ENCODE data around the gene FAM9C.
A peak's percentile ranks its signal among the peaks of the same experiment; 100 is the strongest.
"Not testable (repeated sequence)": the region's sequence is repeated elsewhere in the genome, so short reads cannot be mapped to it uniquely, and the experiment has no call there.

FAM9C gene

DNA sequence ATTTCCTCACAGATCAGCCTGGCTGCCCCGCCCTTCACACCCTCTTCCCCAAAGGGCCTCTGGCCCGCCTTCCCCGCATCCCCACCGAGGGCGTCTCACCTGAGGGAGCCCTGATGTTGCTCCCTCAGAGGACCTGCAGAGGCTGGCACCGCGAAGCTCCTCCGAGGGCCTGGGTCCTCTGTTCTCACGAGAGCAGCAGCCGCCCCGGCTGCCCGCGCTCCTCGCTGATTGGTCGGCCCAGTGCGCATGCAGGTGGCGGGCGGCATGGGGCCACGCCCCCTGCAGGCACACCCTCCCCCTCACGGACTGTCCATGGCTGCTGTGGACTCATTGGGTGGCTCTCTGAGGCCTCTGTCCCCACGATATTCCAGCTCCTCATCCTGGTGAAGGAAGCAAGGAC lies at the start of gene FAM9C:
TSS of gene FAM9C (minus strand) at position 180 of the 400 bp plus-strand sequence. CDS start 831 bp downstream, outside the sequence.
- no peak for DNase-seq

DNA sequence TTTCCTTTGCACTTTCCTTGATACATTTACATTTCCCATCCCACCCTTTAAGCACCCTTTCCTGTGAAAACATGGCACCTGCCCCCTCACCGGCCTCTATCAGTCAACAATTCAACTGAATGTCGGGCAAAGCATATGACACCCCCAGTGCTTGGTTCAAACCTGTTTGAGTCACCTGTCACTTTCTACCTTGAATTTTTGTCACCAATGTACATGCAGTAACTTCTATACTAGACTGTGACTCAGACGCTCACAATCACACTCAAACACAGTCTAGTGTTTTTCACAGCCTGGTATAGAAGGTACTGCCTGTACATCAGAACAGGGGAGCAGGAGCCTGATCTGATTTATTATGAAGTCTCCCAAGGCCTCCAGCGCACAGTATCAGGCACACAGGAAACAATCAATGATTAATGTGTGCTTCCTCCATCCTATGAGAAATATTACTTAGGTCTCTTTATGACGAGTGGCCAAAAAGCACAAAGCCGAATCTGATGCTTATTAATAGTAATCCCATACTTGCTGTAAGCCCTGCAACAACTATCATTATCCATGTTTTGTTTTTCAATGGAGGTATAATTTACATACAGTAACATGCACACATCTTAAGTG lies 49.2 kb upstream of the FAM9C start:
- DNase-seq, result no peak

DNA sequence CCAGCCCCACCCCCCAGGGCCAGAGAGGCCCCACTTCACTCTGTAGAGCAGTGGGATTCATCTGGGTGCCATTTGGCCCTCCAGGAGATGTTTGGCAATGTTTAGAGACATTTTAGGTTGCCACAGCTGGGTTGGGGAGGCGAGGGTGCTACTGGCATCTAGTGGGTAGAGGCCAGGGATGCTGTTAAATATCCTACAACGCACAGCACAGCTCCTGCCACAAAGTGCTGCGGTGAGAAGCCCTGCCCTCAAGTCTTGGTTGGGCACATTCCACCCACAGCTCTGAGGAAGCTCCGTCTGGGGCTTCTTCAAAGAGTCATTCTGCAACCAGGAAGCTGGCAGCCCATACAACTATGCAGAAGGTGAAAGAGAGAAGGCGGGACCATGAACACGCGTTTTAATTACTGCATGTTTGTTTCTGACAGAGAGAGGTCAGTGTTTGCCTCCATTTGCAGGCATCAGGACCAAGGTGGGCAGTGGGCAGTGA lies 48.1 kb upstream of the FAM9C start:
- DNase-seq, result peak; percentile 71 to 77

DNA sequence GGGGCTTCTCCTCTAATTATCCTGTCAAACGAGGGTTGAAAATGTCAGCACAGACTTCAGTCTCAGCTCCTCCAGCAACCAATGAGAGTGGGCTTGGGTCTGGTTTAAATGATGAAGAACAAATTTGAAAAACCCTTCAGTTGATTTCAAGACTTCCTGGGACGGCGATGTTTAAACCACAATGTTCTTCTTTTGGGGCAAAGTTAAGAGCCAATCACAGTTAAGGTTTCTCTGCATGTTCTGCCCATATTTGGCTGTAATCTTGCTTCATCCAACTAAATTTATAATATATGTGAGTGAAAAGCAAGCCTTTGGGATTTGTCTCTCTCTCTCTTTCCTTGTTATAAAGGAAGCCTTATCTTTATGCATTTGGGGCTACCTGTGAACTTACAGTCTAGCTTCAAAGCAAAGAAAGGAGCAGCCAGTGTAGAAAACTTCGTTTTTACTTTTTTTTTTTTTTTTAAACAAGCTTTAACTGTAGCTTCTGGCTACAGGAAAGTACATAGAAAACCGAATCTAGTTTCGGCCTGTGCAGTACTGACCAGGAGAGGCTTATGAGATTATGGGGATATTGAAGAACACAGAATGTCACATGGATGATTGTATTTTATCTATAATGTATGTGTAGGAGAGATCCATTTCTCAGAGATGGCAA lies 46.8 kb upstream of the FAM9C start:
- DNase-seq, result no peak

DNA sequence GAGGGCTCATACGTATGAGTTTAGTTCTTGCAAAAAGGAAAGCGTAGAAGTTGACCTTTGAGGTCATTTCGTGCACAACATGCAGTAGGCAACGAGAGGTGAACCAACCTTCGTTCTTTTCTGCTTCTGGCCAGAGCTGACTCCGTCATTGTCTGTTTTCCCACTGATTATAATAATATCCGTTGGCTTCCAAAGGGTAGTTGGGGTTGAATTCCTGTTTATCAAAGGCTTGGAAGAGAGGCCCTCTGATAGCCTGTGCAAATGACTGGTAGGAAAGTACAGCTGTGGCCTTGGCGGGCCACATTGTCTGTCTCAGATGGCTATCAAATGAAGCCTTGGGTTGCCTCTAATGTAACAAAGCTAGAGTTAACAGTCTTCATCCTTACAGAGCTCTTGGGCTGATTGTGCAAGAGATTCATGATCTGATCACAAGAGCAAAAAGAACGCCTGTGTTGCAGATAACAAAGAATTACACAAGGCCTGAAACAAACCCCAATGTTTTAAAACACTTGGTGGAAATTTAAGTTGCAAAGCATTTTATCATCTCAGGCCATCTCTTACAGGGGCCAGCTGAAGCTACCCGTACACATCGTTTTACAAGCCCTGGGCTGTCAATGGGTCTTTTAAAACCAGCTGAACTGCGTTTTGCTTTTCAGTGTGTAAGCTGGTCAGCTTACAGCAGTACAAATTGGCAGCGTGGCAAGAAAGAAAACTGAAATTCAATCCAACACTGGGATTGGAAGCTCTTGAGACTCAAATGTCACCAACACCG lies 46.1 kb upstream of the FAM9C start:
- no peak for DNase-seq

DNA sequence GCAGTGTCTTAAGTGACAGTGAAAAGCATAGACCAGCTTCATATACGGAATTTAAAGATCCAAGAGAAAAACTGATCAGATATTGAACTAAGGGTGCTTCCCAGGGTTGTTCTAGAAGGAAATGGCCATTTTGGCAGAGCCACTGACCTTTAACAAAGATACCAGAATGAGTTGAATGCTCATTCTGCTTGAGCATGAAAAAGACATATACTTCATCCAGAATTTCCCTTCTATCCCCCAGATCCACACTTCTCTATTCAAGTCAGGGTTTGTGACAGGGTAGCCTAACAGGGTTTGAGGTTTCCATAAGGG lies 45.6 kb upstream of the FAM9C start:
- no peak for DNase-seq

DNA sequence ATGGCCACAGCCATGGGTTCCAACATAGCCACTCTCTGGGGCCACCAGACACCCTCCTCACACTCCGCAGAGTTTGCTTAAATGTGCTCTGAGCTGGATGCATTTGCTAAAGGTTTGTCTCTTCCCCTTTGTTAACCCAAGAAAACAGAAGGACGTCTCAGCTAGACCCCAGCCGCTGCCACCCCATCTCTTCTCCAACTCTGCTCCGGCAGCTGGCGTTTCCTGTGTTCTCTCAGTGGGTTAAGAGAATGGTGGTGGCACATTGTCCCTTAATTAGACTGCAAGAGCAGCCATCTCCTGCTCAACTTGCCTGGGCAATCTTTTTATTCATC lies 43.7 kb upstream of the FAM9C start:
- DNase-seq, result peak; percentile 49 to 58

DNA sequence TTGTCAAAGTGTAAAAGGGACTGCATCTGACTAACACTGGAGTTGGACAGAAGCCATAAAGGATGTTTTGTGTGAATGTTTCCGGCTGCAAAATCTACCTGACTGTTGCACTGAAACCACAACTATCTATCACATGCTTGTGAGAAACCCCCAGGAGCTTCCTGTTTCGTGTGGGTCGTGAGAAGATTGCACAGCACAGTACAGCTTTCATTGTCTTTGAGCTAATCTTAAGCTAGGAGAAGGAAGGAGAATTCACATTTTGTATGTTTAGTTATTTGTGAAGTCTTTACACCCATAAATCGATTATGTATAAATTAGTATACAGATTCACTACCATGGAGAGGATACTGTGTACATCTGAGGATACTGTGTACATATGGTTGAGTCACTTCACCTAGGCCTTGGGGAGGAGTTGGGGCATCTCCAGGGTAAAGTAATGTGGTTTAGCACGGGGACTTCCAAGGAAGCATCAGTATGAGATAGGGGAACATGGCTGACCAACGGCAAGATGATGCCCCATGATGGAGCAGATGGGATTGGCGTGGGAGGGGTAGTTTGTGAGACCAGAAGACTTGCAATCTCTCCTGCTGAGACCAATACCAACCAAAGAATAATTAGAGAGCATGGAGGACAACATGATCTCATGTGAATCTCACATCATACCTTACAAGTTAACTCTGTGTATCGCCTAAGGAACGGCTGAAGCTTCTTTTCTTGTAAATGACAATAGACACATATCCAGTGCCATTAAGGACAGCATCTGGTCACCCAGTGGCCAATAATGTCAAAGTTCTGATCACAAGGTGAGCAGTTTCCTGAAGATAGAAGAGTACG lies 43.1 kb upstream of the FAM9C start:
- DNase-seq, result peak; percentile 66 to 70

DNA sequence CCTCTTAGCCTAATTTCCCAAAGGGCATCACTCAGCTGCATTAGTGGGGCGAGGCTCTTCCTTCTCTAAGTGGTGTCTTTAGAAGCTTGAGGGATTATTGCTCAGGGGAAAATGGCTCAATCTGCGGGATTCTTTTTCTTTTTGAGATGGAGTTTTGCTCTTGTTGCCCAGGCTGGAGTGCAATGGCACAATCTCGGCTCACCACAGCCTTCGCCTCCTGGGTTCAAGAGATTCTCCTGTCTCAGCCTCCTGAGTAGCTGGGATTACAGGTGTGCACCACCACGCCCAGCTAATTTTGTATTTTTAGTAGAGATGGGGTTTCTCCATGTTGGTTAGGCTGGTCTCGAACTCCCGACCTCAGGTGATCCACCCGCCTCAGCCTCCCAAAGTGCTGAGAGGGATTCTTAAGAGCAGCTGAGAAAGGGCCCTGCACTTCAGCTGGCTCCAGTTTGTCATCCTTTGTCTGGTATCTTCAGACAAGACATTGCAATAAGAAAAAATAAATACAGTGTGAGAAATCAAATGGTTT lies 42.4 kb upstream of the FAM9C start:
- not testable (repeated sequence) for DNase-seq

DNA sequence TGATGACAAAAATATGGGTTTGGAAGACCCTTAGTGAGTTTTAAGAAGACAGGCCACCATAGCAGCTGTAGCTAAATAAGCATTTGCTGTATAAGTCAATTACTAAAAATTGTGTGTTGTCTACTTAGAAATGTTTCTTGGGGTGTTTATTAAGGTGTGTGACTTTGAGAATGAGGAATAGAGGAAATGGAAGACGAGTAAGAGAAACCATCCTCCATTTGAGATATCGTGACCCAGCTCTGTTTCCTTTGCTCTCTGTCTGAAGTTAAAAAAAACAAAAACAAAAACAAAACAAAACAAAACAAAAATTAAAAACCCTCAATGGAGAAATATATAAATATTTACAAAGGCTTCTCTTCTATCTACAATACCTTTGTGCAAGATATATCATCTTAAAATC lies 41.7 kb upstream of the FAM9C start:
- DNase-seq, result no peak

DNA sequence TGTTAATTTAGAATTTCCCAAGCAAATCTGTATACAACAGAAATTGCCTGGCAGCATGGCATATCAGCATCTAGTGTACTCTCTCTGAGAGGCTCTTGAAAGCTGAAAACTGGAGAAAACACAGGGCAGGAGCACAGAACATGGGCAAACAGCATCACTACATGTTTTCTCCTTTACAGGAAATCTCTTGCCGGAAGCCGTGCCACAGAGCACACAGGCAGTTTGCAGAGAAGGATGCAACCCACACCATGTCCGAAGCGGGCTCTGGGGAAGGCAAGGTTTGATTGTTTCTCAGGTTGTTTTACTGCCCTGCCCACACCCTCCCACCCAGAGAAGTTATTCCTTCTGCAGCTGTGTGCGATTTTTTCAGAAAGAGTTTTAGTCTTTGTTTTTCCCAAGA lies 41.1 kb upstream of the FAM9C start:
- DNase-seq, result peak; percentile 52 to 53

DNA sequence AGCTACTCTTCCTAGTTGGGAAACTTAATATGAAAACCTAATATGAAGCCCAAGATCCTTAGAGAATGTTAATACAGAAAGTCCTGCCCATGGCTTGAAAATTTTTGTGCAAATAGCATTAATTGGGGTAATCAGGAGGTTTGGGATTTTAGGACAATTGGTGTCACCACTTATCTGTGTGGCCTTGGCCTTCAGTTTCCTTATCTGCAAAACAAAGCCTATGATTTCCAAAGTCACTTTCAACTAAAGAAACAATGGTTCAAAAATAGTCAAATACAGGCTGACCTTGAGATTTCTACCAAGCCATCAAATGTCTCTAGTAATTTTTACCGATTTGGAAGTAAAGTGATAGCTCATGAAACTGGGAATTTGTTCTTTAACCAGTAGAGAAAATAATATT lies 40.2 kb upstream of the FAM9C start:
- no peak for DNase-seq

DNA sequence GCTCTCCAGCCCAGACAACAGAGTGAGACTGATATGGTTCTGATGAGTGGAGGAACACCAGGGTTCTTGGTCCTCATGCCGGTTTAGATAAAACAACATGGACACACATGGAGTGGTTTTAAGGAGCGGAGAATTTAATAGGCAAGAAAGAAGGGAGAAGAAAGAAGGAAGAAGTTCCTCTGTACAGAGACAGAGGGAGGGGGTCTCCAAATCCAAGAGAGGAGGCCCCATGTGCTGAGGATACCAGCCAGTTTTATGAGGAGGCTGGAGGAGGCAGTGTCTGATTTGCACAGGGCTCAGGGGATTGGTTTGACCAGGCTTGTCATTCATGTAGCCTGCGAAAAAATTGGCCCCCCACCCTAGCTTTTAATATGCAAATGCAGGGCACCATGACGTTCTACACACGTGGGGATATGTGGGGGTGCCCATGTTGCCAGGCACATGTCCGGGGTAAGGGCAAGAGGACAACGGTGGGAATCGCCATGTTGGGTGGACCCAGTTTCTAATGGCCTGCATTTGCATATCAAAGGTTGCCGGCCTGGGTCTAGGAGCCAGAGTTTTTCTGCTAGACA lies 39.4 kb upstream of the FAM9C start:
- DNase-seq, result not testable (repeated sequence)

DNA sequence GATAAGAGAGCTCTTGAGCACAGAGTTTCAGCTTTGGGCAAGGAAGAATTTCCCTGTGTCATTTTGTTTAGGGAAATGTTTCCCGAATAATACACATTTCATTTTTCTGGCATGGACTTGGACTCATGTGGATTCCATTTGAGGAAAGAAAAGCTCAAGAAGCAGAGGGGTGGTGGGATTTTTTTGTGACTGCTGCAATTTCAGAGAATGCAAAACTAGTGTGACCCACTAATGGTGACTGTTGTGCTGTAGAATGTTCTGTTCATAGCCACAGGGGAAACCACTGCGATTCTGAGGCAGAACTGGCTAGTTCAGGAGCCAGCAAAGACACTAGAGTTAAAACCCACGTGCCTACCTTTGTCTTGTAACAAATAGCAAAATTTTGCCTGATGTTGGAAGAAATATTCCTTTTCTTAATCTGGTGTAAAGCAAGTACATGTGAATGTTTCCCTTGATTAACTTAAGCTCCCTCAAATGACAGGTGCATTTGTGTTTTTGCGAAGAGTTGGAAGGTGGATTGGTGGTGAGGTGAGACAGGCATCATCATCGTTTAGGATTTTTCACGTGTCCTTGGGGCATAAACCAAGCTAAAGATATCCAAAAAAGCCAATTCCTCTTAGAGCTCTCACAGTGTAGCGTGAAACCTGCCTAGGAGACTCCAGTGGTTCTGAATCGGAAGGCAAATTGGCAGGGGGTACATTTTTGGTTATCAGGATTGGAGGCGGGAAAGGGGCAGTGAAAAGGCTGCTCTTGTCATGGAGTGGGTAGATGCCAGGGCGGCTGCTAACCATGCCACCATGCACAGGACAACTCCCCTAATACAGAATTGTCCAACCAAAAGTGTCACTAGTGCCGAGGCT lies 38.0 kb upstream of the FAM9C start:
- no peak for DNase-seq

DNA sequence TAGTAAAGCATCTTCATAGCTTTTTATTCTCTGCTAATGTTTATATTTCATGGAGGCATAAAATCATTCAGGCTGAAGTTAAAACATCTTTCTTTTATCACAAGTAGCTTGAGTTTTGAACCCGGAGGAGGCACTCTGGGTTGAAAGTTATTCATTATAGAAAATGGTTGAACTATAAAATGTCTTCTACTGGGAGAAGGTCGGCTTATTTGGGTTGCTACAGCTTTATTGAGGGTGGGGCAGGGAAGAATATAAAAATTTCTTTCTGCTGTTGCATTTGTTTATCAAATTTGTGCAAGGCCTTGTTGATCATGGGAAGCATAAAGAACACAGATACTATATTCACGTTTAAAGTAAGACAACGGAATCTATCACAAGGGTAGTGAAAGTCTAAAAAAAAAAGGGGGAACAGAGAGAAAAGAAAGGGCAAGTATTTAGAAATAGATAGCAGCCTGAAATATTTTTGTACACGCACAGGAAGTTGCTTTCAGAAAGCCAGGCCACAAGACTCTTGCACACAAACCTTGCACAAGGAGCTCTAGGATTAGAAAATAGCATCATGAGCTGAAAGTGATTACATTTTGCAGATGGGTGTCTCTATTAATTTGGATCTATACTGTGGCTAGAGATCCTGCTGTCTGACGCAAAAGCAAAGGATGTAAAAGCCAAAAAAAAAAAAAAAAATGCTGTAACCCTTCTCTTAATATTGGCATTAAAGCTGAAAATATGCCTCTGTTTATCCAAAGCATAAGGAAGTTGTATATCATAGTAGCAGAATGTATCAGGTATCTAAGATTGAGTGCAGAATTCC lies 37.2 kb upstream of the FAM9C start:
- DNase-seq, result no peak

DNA sequence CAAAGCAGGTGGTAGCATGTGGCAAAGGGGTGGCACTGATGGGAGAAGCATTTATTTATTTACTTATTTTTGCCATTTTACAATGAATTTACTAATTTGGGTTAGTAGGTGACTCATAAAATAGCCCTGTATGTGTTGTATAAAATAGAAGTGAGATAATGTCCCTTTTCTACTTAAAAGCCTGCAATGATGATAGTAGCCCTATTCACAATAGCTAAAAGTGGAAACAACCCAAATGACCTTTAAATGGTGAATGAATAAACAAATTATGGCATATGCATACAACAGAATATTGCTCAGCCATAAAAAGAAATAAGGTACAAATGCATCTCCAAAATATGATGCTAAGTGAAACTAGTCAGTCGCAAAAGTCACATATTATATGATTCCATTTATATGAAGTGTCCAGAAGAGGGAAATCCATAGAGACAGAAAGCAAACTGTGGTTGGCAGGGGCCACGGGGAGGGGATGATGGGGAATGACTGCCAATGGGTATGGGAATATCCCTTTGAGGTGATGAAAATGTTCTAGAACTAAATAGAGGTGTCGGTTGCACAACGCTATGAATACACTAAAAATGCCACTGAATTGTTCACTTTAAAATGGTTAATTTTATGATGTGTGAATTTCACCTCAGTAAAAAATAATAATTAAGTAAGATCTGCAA lies 35.8 kb upstream of the FAM9C start:
- no peak for DNase-seq

DNA sequence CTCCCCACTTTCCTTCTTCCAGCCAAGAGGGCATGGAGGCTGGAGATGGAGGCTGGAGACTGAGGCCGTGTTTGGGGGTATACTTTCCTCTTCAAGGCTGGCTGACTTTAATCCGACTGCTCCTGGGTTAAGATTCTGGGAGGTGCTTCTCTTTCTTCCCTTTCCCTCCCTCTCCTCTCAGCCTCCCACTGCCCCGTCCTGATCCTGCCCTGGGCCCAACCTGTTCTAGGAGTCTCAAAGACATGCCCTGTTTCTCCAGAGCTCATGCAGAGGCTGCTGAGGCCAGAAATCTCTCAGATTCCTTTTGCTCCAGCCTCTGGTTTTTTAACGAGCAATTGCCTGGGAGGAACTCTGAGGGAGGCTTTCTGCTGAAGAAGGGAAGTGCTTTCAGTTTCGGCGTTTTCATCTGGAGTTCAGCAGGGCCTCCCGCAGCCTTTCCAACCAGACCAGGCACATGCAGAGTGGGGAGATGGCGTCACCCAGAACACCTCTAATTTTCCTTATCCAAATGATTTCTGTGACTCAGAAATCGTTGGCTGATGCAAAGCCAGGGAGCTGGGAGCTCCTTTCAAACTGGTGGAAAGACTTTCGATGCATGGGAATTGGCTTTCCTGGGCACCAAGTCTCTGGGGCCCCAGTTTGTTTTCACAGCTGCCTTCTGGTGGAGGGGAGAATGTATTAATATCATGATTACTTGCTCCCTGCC lies 34.5 kb upstream of the FAM9C start:
- DNase-seq, result no peak

DNA sequence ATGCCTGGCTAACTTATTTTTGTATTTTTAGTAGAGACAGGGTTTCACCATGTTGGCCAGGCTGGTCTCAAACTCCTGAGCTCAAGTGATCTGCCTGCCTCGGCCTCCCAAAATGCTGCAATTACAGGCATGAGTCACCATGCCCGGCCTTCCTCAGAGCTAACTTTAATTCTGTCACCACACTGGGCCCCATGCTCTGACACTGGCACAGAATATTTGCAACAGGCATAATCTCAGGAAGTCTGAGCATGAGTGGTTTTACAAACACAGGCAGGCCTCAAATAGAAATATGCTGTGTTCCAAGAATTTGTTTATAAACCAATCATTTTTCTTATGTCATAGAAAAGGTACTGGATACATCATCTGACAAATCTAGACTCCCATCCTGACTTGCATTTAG lies 32.7 kb upstream of the FAM9C start:
- peak; percentile 55 to 61 for DNase-seq

DNA sequence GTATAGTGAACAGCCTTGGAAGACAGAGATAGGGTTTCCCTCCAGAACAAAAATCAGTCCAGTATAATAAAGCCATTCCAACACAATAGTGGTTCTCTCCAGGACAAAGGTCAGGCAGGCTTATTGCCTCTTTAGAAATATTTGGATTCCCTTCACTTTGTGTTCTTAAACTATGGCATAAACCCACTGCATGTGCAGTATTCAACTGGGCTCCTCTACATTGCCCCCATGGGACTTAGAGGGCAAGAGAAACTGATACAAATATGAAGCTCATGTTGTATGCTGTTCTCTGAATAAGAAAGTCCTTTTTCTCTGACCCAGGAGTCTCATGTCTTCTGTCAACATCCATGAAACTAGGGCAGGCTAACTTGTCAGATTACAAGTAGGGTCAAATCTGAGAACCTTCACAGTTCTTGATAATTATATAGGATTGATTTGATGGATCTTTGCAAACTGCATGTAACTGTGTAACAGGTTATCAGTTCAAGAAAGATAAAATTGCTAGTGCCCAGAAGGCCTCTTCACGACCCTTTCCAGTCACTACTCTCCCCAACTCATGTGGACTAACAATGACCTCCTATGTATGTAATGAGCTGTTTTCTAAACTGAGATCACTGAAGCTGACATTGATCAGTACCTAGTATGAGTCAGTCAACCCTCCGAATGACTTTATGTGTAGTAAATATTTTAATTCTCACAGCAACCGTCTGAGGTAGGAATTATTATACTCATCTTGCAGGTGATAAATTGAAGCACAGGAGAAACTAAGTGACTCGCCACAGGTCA lies 31.9 kb upstream of the FAM9C start:
- no peak for DNase-seq
